ENCODE results near the gene SIGLEC11. TPM values are rescaled to one million over a fixed set of nuclear protein-coding genes. Genes with fewer than 3 reads are reported as not detected.

SIGLEC11 gene
- polyA plus RNA-seq, 1 donor, result 0.77 TPM

DNA sequence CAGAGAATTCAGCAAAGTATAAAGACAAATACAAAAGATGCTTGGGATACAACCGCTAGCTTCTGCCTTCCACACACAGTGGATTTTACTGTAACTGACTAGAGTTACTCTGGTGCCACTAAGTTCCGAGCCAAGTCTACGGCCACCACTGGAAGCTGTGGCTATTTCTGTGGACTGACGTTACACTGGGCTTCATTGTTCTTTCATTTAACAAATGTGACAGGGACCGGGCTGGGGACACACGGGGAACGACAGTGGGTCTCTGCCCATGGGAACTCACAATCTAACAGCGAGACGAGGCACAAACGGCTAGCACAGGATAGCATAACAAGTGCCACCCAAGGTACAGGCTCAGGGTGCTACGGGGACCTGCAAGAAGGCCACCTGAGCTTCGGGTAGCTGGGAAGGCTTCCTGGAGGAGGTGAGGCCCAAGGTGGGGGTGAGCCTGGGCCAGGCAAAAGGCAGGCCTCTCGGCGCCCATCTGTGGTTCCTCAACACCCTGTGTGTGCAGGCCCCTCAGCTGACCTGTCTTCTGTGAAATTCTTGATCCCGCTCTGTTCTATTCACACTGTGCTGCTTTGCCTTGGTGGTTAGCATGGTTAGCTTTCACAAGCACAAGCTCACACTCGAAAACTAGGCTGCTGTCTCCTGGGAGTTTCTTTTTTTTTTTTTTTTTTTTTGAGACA lies 54.0 kb downstream of the SIGLEC11 start:
- DNase-seq (ENCODE audit: low read depth), result no peak

- no peak for DNase-seq (ENCODE audit: low read depth)
Measured at GRCh38 chr19:49904136-49904535, 56.8 kb downstream of the SIGLEC11 start.

Other genes with a start within 250 kb of the SIGLEC11 start
- 0.52 TPM for gene TSKS, start 197.9 kb downstream of the SIGLEC11 start, polyA plus RNA-seq (ENCODE audit: insufficient read length)
- gene AP2A1, start 194.2 kb downstream of the SIGLEC11 start, polyA plus RNA-seq (ENCODE audit: insufficient read length), result 56.3 TPM
- 17.0 TPM for gene FUZ, start 147.9 kb downstream of the SIGLEC11 start, polyA plus RNA-seq (ENCODE audit: insufficient read length)
- 28.6 TPM for gene MED25, start 142.9 kb downstream of the SIGLEC11 start, polyA plus RNA-seq (ENCODE audit: insufficient read length)
- gene PTOV1, start 110.0 kb downstream of the SIGLEC11 start, polyA plus RNA-seq (ENCODE audit: insufficient read length), result 195 TPM
- 38.1 TPM for gene PNKP, start 93.6 kb downstream of the SIGLEC11 start, polyA plus RNA-seq (ENCODE audit: insufficient read length)
- 36.8 TPM for gene AKT1S1, start 83.8 kb downstream of the SIGLEC11 start, polyA plus RNA-seq (ENCODE audit: insufficient read length)
- 35.6 TPM for gene TBC1D17, start 83.5 kb downstream of the SIGLEC11 start, polyA plus RNA-seq (ENCODE audit: insufficient read length)
- 1.0 TPM for gene IL4I1, start 64.3 kb downstream of the SIGLEC11 start, polyA plus RNA-seq (ENCODE audit: insufficient read length)
- 30.2 TPM for gene ATF5, start 32.0 kb downstream of the SIGLEC11 start, polyA plus RNA-seq (ENCODE audit: insufficient read length)
- gene NUP62, start 31.7 kb downstream of the SIGLEC11 start, polyA plus RNA-seq (ENCODE audit: insufficient read length), result 52.7 TPM
- gene VRK3, start 64.2 kb upstream of the SIGLEC11 start, polyA plus RNA-seq (ENCODE audit: insufficient read length), result 18.1 TPM
- 7.3 TPM for gene ZNF473, start 64.8 kb upstream of the SIGLEC11 start, polyA plus RNA-seq (ENCODE audit: insufficient read length)
- gene IZUMO2, start 202.1 kb upstream of the SIGLEC11 start, polyA plus RNA-seq (ENCODE audit: insufficient read length), result not detected
- 53.2 TPM for gene MYH14, start 242.4 kb upstream of the SIGLEC11 start, polyA plus RNA-seq (ENCODE audit: insufficient read length)

Data from forelimb muscle (tissue), 1 donor.